Stimulated activated CD4-positive, alpha-beta T cell treated with anti-CD3 and anti-CD28 coated beads, Interleukin-15, amount 100 ng/mL, for 48 hours (primary cell): ENCODE data around the gene LNPK.
"Not testable (repeated sequence)": the region's sequence is repeated elsewhere in the genome, so short reads cannot be mapped to it uniquely, and the experiment has no call there.

ENCODE experiments used
- DNase-seq, 2 donors: peaks; one replicate each; pipeline ENCODE4 v3.0.0-alpha.2; 2020; ENCODE audit warnings: low read depth in 2 of 2

The LNPK gene

DNA sequence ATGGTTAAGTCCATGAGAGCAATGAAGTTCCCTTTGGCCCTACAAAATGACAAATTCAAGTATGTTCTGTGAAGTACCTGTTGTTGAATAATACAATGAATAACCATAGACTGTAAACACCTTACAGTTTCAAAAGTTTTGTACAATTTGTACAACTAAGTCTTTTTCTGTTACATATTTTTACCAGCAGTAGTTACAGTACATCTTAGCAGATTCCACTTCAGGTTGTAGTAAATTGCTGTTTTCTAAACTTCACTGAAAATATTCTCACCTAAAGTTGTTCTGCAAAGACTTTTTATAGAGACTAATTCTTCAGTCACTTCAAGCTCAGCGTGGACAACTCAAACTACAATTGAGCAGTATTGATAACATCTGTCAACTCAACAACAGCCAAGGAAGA is 28.7 kb downstream of the LNPK start:
- no peak for DNase-seq

GRCh38 chr2:175966839-175967238 is 35.2 kb downstream of the LNPK start:
- no peak for DNase-seq

DNA sequence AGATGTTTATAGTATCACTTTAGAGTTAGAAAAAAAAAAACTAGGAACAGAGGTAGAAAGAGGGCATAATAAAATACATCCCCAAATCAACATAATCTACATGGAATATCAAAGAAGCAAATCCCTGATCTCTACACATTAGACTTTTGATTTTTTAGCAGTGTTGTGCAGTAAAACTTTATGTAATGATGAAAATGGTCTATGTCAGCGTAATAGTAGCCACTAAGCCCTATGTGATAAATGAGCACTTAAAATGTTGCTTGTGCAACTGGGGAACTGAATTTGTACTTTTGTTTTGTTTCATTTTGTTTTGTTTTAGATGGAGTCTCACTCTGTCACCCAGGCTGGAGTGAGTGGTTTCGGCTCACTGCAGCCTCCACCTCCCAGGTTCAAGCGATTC is 36.3 kb downstream of the LNPK start:
- no peak for DNase-seq

- DNase-seq: no peak
Observed at GRCh38 chr2:175964195-175964594, 37.9 kb downstream of the LNPK start.

GRCh38 chr2:175963171-175963570 is 38.9 kb downstream of the LNPK start:
- not testable (repeated sequence) for DNase-seq

DNA sequence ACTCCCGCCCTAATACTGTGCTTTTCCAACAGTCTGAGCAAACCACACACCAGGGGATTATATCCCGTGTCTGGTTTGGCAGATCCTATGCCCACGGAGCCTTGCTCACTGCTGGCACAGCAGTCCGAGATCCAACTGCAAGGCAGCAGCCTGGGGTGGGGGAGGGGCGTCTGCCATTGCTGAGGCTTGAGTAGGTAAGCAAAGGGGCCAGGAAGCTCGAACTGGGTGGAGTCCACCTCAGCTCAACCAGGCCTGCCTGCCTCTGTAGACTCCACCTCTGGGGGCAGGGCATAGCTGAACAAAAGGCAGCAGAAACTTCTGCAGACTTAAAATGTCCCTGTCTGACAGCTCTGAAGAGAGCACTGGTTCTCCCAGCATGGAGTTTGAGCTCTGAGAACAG is 44.2 kb downstream of the LNPK start:
- no peak for DNase-seq

- DNase-seq: no peak
Observed at GRCh38 chr2:175955136-175955535, 46.9 kb downstream of the LNPK start.

DNA sequence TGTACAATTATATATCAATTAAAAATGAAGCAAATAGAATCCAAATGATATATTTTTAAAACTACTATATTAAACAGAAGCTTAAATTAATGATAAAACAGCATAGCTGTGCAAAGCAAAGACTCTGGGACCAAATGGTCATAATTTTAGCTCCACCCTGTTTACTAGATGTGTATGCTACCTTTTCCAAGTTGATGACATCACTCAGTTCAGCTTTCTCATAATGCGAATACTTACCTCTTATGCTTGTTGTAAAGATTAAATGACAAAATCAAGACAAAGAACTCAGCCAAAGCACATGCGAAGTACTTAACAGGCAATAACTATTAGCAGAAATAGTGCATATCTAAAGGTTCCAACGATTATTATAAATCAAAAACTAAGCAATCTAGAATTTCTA is 51.6 kb downstream of the LNPK start:
- DNase-seq: no peak

DNA sequence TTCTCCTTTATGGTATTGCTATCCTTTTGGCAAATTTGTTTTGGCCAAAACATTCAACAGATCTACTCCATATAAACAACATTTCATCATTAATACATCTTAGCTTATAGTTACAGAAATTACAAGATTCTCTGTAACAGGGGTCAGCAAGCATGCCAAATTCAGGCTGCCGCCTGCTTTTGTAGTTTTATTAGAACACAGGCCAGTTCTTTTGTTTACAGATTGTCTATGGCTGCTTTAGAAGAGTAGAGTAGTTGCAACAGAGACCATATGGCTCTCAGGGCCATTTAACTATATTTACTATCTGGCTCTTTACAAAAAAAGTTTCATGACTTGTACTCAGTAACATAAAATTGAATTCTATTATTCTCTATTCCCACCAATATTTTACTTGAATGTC is 53.9 kb downstream of the LNPK start:
- no peak for DNase-seq

- no peak for DNase-seq
Observed at GRCh38 chr2:175947073-175947472, 55.0 kb downstream of the LNPK start.

DNA sequence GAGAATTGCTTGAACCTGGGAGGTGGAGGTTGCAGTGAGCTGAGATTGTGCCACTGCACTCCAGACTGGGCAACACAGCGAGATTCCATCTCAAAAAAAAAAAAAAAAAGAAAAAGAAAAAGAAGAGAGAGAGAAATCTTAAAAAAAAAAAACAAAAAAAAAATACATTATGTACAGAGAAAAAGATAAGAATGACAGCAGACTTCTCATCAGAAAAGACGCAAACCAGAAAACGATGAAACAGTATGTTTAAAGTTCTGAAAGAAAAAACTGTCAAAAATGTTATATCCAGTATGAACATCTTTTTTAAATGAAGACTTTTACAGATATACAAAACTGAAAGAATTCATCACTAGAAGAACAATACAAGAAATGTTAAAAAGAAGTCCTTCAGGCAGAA is 60.4 kb downstream of the LNPK start:
- no peak for DNase-seq

GRCh38 chr2:175937216-175937615 is 64.9 kb downstream of the LNPK start:
- no peak for DNase-seq

- no peak for DNase-seq
Observed at GRCh38 chr2:175935289-175936181, 66.5 kb downstream of the LNPK start.

DNA sequence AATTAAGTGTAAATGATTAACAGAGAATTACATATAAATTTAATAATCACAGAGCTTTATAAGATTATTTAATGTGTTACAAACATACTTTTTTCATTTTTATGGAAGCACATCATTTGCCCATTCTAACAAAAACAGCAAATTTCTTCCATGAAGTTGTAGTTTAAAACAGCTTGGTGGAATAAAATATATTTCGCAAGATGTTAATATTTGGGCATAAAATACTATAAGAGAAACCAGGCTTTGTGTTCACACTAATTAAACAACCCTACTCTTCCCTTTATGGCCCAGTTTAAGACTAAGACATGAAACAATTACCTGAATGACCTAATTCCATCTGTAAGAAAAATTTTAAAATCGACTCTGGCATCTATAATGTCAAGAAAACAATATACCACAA is 69.4 kb downstream of the LNPK start:
- DNase-seq: no peak

- no peak for DNase-seq
Observed at GRCh38 chr2:175931805-175932204, 70.3 kb downstream of the LNPK start.

DNA sequence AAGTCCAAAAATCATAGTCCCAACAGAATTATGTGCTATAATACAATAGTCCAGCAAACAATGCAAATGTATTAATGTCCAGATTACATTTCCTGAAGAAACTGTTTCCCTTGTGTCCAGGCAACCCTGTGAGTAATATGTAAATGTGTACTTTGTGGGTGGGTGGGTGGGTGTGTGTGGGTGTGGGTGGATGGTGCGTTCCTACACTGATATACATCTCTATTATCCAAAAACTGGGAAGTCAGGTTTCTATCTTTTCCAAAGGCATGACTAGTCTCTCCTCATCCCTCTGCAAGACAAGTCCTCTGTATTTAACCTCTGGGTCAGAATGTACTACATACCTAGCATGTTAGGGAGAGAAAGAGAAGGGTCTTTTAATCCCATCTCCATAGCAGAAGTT is 71.6 kb downstream of the LNPK start:
- DNase-seq: no peak

- DNase-seq: no peak
Observed at GRCh38 chr2:175929850-175930249, 72.2 kb downstream of the LNPK start.

DNA sequence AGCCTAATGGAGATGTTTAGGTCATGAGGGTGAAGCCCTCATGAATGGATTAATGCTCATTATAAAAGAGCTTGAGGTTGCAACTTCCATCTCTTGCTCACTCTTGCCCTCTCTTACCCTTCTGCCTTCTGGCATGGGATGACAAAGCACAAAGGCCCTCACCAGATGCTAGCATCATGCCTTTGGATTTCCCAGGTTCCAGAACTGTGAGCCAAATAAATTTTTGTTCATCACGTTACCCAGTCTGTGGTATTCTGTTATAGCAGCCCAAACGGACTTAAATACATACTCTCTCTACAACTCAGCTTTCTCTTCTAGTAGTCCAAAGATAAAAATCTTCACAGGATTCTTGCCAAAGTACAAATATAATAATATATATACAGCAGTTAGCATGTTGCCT is 75.8 kb downstream of the LNPK start:
- DNase-seq: no peak

GRCh38 chr2:175922160-175922559 is 79.9 kb downstream of the LNPK start:
- no peak for DNase-seq

- DNase-seq: no peak
Observed at GRCh38 chr2:175918935-175919334, 83.1 kb downstream of the LNPK start.

GRCh38 chr2:175914846-175915245 is 87.2 kb downstream of the LNPK start:
- DNase-seq: no peak

DNA sequence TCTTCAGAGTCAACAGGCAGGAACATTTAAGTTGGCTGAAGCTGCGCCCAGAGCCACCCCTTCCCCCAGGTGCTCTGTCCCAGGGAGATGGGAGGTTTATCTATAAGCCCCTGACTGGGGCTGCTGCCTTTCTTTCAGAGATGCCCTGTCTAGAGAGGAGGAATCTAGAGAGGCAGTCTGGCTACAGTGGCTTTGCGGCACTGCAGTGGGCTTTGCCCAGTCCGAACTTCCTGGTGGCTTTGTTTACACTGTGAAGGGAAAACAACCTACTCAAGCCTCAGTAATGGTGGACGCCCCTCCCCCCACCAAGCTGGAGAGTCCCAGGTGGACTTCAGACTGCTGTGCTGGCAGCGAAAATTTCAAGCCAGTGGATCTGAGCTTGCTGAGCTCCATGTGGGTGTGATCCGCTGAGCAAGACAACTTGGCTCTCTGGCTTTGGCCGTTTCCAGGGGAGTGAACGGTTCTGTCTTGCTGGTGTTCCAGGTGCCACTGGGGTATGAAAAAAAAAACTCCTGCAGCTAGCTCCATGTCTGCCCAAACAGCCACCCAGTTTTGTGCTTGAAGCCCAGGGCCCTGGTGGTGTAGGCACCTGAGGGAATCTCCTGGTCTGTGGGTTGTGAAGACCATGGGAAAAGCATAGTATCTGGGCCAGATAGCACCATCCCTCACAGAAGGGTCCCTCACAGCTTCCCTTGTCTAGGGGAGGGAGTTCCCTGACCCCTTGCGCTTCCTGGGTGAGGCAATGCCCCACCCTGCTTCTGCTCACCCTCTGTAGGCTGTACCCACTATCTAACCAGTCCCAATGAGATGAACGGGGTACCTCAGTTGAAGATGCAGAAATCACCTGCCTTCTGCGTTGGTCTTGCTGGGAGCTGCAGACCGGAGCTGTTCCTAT is 88.0 kb downstream of the LNPK start:
- not testable (repeated sequence) for DNase-seq

GRCh38 chr2:175913267-175913666 is 88.8 kb downstream of the LNPK start:
- not testable (repeated sequence) for DNase-seq
